Measurements from ENCODE around the gene PAXX. TPM values are rescaled to one million over a fixed set of nuclear protein-coding genes. Genes with fewer than 3 reads are reported as not detected.

PAXX gene
- polyA plus RNA-seq, 4 donors = 26.9 to 46.1 (median 31.5) TPM

- DNase-seq (ENCODE audit: low read depth in 4 of 4, low spot score in 3 of 4) = no peak
Observed at GRCh38 chr9:136952876-136953770, 39.1 kb upstream of the PAXX start.

- no peak for DNase-seq (ENCODE audit: low read depth in 4 of 4, low spot score in 3 of 4)
Observed at GRCh38 chr9:136953771-136954269, 38.4 kb upstream of the PAXX start.

GRCh38 chr9:136954270-136955083 is 37.7 kb upstream of the PAXX start:
- no peak for DNase-seq (ENCODE audit: low read depth in 4 of 4, low spot score in 3 of 4)

GRCh38 chr9:136955202-136955942 is 36.9 kb upstream of the PAXX start:
- DNase-seq (ENCODE audit: low read depth in 4 of 4, low spot score in 3 of 4) = no peak

GRCh38 chr9:136955943-136956335 is 36.3 kb upstream of the PAXX start:
- DNase-seq (ENCODE audit: low read depth in 4 of 4, low spot score in 3 of 4) = no peak

- DNase-seq (ENCODE audit: low read depth in 4 of 4, low spot score in 3 of 4) = no peak
Observed at GRCh38 chr9:136956604-136957003, 35.6 kb upstream of the PAXX start.

GRCh38 chr9:136957461-136957860 is 34.8 kb upstream of the PAXX start:
- no peak for DNase-seq (ENCODE audit: low read depth in 4 of 4, low spot score in 3 of 4)

- no peak for DNase-seq (ENCODE audit: low read depth in 4 of 4, low spot score in 3 of 4)
Observed at GRCh38 chr9:136957901-136958300, 34.3 kb upstream of the PAXX start.

GRCh38 chr9:136958473-136958872 is 33.7 kb upstream of the PAXX start:
- no peak for DNase-seq (ENCODE audit: low read depth in 4 of 4, low spot score in 3 of 4)

- DNase-seq (ENCODE audit: low read depth in 4 of 4, low spot score in 3 of 4) = no peak
Observed at GRCh38 chr9:136958898-136959850, 33.0 kb upstream of the PAXX start.

- DNase-seq (ENCODE audit: low read depth in 4 of 4, low spot score in 3 of 4) = no peak
Observed at GRCh38 chr9:136960212-136960937, 31.8 kb upstream of the PAXX start.

- no peak for DNase-seq (ENCODE audit: low read depth in 4 of 4, low spot score in 3 of 4)
Observed at GRCh38 chr9:136960938-136961275, 31.3 kb upstream of the PAXX start.

GRCh38 chr9:136961279-136962065 is 30.8 kb upstream of the PAXX start:
- no peak for DNase-seq (ENCODE audit: low read depth in 4 of 4, low spot score in 3 of 4)

- no peak for DNase-seq (ENCODE audit: low read depth in 4 of 4, low spot score in 3 of 4)
Observed at GRCh38 chr9:136962163-136962562, 30.1 kb upstream of the PAXX start.

GRCh38 chr9:136962701-136963248 is 29.4 kb upstream of the PAXX start:
- no peak for DNase-seq (ENCODE audit: low read depth in 4 of 4, low spot score in 3 of 4)

GRCh38 chr9:136963341-136963740 is 28.9 kb upstream of the PAXX start:
- no peak for DNase-seq (ENCODE audit: low read depth in 4 of 4, low spot score in 3 of 4)

- DNase-seq (ENCODE audit: low read depth in 4 of 4, low spot score in 3 of 4) = no peak
Observed at GRCh38 chr9:136963751-136964150, 28.5 kb upstream of the PAXX start.

GRCh38 chr9:136964171-136964689 is 28.0 kb upstream of the PAXX start:
- no peak for DNase-seq (ENCODE audit: low read depth in 4 of 4, low spot score in 3 of 4)
